Fibroblast of the conjunctiva (primary cell): ENCODE results near the gene FLVCR2.

Source experiments
- DNase-seq: peaks from one replicate; pipeline ENCODE4 v3.0.0-alpha.2; 2010; ENCODE audit warnings: low read depth

Gene FLVCR2

DNA sequence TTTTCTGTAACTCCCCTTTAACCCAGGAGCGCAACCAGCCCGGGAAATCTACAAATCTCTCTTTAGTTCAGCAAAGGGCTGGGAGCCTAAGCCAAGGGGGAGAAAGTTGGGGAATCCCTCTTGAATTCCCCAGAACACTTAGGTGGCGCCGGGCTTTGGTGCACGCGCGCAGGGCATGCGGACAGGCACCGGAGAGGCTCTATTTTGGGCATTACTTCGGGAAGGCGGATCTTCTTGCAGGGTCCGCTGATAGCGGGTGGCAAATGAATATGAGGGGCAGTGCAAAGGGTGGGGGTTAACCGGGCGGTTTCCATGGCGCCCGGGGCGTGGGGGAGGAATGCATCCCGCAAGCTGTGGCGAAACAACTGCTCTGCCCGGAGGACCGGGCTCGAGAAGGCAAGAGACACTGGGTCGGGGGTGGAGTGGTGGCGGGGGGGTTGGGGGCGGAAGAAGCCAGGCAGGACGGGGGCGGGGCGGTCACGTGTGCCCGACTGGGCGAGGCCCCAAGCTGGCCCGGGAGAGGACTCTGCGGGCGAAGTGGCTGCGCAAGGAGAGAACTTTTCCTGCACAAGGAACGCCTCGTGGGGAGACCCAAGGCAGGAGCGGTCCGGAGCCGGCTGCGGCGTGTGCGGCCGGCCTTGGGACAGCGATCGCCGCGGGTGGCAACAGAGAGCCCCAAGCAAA is at the start of gene FLVCR2:
TSS of gene FLVCR2 (plus strand) at position 519 of the 684 bp plus-strand sequence. CDS start 353 bp downstream, outside the sequence.
- DNase-seq: peak; percentile 43

DNA sequence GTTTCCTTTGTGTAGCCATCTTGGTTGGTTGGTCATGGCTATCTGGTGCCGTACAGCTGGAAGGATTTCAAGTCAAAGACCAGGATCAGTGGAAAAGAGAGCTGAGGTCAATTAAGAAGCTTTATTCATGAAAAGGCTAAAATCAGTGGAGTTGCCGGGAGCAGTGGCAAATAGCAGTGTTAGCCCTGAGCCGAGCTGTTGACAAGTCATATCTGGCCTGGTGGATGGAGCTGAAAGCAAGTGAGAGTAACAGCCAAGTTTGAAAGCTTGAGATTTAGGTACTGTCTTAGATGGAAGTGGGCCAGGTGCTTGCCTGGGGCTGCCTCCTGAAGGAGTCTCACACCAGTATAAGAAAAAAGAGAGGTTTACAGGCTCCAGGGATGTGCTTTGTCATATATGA is 47.2 kb upstream of the FLVCR2 start:
- DNase-seq: no peak

GRCh38 chr14:75531660-75532317 is 46.6 kb upstream of the FLVCR2 start:
- DNase-seq: no peak

DNA sequence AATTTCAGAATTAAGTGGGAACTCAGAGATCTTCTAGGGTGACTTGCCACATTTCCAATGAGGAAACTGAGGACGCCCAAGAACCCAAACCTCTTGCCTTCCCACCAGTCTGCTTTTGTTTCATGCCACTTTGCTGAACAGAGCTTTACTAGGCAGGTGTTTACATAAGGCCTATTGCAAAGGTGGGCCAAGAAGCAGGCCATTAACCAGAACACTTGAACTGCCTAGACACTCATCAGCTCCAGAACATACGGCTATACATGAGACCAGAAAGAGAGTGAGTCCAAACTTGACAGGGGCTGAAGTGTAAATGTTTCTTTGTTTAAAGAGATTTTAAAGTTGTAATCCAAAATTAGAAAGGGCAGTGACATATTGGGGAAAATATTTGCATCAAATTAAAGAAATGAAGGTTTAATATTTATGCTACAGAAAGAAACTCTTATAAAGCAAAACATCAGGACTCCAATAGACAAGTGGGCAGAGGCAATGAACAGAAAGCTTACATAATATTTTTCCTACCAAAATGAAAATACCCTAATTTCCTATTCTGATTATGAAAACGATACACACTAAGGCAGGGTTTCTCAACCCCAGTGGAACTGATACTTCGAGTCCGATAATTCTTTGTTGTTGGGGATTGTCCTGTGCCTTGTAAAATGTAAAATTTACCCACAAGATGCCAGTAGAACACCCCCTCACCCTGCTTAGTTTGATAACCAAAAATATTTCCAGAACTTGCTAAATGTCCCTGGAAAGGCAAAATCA is 44.4 kb upstream of the FLVCR2 start:
- DNase-seq: no peak

DNA sequence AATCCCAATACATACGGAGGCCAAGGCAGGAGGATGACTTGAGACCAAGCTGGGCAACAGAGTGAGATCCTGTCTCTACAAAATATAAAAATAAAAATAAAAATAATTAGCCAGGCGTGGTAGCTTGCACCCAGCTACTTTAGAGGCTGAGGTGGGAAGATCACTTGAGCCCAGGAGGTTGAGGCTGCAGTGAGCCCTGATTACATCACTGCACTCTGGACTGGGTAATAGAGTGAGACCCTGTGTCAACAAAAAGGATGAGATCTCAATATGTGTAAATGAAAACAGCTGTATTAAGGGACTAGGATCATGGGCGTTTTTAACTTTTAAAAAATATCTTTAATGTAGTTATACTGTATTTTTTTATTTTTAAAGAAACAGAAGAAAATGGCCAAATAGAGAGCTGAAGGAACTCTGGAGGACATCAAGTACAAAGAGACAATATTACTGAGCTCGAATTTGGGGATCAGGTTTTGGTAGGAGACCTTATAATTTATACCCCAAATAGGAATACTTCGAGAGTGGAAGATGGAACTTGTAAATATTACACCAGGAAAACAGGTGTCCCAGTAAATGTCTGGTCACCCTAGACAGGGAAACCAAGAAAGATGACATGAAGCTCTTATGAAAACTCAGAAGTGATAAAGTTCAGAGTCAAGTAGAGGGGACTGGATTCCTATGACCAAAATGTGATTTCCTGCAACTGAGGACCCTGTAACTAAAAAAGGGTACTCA is 43.1 kb upstream of the FLVCR2 start:
- no peak for DNase-seq

GRCh38 chr14:75537071-75537470 is 41.3 kb upstream of the FLVCR2 start:
- DNase-seq: no peak

DNA sequence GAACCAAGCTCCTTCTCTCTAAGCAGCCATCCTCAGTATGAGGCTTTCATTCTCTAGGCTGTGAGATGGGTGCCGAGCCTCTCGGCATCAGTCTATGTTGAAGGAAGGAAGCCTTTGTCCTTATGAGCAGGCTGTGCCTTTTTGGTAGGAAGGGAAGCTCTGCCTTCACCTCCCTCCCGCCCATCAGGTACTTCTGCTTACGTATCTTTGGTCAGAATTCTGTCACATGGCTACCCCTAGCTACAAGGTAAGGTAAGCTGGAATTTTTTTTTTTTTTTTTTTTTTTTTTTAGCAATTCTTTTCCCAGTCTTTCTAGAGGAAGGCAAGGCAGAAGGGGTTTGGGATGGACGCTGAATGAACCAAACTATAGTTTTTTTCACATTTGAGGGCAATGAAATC is 39.3 kb upstream of the FLVCR2 start:
- no peak for DNase-seq

GRCh38 chr14:75539561-75540478 is 38.6 kb upstream of the FLVCR2 start:
- no peak for DNase-seq

- no peak for DNase-seq
These were observed 38.0 kb upstream of the FLVCR2 start for GRCh38 chr14:75540479-75540851.

DNA sequence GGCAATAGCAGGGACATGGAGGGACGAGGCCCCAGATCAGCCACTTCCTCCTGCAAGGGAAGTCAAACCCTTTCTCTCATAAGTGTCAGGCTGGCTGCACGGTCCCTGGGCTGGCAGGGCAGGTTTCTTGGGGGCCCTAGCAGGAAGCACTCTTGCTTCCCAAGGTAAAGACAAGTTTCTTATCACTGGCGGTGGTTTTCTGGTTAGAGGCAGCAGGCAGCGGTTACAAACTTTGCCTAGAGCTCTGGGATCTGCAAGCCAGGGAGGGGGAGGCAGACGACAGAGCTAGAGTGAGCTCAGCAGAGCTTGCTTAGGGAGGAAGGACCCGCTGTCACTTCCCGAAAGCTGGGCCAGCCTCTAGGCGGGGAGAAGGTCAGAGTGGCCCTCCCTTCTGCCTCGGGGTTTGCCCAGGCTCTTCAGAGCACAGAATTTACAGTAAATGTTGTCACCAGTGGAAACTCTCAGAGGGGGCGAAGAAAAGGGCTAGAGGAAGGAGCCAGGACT is 35.8 kb upstream of the FLVCR2 start:
- no peak for DNase-seq

- DNase-seq: no peak
These were observed 35.2 kb upstream of the FLVCR2 start for GRCh38 chr14:75543253-75543652.

- no peak for DNase-seq
These were observed 34.6 kb upstream of the FLVCR2 start for GRCh38 chr14:75543786-75544185.

DNA sequence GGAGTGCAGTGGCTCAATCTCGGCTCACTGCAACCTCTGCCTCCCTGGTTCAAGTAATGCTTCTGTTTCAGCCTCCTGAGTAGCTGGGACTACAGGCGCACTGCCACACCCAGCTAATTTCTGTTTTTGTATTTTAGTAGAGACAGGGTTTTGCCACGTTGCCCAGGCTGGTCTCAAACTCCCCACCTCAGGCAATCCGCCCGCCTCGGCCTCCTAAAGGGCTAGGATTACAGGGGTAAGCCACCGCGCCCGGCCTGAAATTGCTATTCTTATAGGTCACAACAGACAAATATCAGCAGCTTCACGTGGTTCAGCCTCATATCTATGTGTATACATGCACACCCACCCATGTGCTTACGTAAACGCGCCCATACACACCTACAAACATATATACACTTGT is 32.5 kb upstream of the FLVCR2 start:
- no peak for DNase-seq

DNA sequence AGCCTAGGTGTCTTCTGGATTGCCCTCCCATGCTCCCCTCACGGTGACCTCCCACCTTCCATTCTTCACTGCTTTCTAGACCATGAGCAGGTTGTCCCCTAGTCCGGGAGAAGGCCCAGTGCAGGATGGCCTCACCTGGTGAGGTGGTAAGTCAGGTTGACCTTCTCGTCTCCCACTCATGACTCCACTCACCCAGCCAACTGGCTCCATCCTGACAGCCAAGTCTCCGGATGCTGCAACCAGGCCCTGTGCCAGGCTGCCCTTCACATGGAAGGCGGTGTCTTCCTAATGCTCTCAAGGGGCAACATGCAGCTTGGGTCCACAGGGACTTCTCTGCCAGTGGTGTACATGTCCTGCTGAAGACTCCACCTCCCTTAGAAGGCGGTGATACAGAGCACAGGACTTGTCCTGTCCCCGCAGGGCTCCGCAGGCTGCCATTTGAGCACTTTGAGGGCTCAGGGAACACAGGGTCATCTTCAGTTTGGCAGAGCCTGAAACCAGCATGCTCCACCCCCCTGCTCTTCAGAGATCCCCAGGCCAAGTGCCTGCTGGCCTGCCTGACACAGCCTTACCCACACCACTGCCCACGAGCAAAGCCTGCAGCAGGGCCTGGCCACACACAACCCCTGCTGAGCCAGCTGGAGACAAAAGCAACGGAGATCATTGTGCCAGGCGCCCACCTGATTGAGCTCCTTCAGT is 30.7 kb upstream of the FLVCR2 start:
- DNase-seq: no peak

DNA sequence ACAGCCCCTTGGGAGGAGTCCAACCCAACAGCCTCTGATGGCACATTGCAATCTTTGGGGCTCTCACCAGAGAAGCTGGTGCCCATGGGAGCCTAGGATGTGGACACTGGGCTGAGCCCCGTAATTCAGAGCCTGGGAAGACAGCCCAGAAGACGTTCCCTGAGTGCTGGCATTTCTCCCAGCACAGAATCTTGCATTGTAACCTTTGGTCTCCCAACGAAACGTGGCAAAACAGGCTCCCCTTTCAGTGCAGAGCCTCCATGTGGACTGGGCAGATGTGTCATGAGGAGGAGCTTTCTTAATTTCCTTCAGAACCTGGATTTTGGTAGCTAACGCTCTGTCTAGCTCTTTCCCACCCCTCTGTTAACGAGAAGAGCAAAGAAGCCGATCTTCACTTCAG is 29.9 kb upstream of the FLVCR2 start:
- DNase-seq: peak; percentile 58

GRCh38 chr14:75549169-75549568 is 29.3 kb upstream of the FLVCR2 start:
- no peak for DNase-seq

- no peak for DNase-seq
These were observed 27.4 kb upstream of the FLVCR2 start for GRCh38 chr14:75551021-75551420.

GRCh38 chr14:75553157-75553556 is 25.3 kb upstream of the FLVCR2 start:
- DNase-seq: no peak

GRCh38 chr14:75553761-75554364 is 24.6 kb upstream of the FLVCR2 start:
- DNase-seq: no peak

DNA sequence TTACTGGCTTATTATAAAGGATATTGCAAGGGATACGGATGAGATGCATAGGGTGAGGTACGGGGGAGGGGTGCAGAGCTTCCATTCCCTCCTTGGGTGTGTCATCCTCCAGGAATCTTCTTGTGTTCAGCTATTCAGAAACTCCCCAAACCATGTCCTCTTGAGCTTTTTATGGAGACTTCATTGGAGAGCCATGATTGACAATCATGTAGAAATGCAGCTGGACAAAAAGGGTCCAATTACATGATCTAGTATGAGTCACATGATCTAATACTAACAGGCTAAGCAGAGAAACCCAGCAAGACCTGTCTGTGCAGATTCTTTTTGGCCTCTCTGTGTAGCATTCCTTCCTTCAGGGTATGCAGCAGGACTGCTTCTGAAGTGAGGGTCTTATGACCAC is 23.9 kb upstream of the FLVCR2 start:
- DNase-seq: no peak
